ENCODE results near the gene ADCY3.

- TF ChIP-seq, protein P1, sequence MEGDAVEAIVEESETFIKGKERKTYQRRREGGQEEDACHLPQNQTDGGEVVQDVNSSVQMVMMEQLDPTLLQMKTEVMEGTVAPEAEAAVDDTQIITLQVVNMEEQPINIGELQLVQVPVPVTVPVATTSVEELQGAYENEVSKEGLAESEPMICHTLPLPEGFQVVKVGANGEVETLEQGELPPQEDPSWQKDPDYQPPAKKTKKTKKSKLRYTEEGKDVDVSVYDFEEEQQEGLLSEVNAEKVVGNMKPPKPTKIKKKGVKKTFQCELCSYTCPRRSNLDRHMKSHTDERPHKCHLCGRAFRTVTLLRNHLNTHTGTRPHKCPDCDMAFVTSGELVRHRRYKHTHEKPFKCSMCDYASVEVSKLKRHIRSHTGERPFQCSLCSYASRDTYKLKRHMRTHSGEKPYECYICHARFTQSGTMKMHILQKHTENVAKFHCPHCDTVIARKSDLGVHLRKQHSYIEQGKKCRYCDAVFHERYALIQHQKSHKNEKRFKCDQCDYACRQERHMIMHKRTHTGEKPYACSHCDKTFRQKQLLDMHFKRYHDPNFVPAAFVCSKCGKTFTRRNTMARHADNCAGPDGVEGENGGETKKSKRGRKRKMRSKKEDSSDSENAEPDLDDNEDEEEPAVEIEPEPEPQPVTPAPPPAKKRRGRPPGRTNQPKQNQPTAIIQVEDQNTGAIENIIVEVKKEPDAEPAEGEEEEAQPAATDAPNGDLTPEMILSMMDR (IDR thresholded peaks at IDR 0.05): no peak
- TF ChIP-seq POLR2A (IDR thresholded peaks at IDR 0.05): no peak
Observed at GRCh38 chr2:24919506-24920097, 435 bp downstream of the ADCY3 start.

Data from adrenal gland (tissue), 5 donors.